ENCODE results near the gene HABP4.

The HABP4 gene

DNA sequence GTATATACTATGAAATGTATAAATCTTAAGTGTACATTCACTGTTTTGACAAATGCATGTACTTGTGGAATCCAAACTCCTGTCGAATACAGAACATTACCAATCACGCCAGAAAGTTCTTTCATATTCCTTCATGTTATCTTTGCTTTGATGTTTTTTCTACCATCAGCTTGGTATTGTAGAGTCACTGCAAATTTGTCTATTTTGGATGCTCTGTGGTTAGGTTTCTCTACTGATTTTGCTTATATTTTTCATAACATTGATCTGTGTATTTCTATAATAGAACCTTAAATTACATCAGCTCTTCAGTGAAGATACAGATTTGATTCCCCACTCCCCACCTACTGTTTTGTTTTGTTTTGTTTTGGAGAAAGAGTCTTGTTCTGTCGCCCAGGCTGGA, 30.8 kb downstream of the HABP4 start:
- DNase-seq, result no peak

DNA sequence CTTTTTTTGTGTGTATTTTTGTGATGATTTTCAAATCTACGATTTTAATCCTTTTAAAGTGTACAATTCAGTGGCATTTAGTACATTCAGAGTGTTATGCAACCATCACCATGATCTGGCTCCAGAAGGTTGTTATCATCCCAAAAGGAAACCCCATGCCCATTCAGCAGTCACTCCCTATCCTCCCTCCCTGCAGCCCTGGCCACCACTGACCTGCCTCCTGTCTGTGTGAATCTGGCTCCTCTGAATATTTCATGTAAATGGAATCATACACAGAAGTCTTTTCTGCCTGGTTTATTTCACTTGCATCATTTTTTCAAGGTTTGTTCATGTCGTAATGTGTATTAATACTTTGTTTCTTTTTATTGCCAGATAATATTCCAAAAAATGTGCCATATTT, 32.5 kb downstream of the HABP4 start:
- no peak for DNase-seq

DNA sequence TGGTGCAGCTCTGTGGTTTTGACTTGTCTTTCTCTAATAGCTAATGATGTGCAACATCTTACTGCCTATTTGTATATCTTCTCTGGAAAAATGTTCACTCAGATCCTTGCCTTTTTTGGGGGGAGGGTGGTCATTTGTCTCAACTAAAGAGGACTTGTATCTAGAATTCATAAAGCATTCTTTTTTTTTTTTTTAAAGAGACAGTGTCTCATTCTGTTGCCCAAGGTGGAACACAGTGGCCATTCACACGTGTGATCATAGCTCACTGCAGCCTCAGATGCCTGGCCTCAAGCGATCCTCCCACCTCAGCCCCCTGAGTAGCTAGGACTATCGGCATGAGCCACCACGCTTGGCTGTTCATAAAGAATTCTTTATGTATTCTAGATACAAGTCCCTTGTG, 33.2 kb downstream of the HABP4 start:
- DNase-seq, result no peak

DNA sequence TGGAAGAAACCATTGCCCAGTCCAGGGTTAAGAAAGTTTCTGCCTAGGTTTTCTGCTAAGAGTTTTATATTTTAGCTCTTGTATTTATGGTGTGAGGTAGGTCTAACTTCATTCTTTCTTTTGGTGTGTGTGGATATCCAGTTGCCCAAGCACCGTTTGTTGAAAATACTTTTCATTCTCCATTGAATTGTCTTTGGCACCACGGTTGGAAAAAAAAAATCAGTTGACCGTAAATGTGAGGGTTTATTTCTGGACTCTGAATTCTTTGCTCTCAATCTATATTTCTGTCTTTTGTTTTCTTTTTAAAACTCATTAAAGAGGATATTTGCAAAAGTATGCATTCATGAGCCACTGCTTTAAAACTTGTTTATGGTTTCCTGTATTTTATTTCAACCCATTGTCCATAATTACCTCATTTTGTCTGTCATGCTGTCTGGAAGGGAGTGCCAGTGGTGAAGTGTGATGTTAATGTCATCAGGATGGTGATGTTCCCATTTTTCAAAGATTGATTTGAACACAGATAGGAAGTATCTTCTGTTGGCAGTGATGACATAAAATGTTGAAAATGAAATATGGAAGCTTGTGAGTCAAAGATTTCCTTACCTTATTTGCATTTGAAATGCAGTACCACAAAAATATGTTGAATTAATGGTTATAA, 33.9 kb downstream of the HABP4 start:
- DNase-seq, result no peak

DNA sequence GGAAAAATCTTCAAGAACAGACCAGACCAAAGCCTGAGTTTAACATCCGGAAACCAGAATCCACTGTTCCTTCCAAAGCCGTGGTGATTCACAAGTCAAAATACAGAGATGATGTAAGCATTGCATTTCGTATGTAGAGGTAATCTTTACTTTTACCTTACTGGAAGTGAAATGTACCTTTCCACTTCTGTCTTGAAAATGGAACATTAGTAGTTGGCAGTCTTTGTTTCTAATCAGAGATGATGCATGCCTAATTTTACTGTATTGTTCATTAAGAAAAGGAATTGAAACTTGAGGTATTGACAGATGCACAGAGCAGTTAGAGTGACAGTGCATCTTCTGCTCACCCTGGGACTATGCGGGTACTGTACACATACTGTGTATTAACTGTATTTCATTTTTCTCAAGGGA, 34.6 kb downstream of the HABP4 start:
- no peak for DNase-seq

DNA sequence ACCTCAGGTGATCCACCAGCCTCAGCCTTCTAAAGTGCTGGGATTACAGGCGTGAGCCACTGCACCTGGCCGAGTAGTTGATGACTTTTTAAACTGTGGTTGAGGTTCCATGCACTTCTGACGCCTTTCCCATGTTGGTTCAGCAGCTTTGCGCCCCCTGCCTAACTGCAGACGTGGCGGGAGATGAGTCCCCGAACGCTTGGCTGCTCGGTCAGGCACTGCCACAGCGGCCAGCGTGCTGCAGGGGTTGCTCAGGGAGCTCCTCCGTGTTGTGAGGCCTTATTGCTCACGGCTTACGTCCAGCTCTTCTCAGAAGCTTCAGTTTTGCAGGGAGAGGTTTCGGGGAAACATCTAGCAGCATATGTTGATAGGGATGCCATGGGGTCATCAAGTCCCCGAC, 35.3 kb downstream of the HABP4 start:
- DNase-seq, result no peak

DNA sequence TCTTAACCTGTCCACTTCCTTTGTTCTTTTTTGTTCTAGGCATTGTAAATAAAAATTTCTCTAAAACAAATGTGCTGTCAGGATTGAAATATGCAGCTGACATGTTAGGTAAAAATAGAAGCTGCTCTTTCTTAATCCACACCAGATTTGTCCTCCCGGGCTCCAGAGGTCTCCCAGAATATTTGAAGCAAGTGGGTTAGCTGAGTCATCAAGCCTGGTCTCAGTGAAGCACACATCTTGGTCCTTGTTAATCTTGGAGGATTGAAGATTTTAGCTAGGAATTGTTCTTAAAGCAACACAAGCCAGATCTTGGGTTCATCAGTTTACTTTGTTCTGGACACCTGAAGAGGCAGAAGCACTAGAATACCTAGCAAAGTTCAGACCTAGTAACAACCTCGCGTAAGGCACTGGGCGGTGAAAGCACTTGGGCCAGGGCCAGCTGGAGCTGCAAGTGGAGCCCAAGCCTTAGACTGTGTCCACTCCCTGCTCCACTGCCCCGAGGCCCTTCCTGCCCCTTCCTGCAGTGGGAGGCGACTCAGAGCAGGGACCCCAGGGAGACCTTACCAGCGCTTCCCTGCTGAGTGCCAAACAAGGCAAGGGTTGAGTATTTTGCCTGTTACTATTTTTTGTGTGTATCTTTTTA, 36.5 kb downstream of the HABP4 start:
- DNase-seq, result no peak

DNA sequence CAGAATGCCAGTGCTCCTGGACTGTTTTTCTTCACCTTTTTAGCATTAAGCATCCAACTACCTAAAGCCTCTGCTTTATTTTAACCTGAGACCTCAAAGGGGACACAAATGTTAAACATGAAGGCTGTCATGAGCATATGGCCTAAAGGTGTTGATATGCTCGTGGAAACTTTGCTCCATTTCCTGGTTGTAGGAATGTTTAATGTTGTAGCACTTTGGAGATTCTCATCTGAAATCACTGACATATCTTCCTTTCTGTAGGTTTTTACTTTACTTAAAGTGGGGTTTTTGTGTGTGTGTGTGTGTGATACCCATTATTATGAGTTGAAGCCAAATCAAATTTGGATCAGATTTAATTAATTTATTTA, 37.0 kb downstream of the HABP4 start:
- DNase-seq, result no peak

DNA sequence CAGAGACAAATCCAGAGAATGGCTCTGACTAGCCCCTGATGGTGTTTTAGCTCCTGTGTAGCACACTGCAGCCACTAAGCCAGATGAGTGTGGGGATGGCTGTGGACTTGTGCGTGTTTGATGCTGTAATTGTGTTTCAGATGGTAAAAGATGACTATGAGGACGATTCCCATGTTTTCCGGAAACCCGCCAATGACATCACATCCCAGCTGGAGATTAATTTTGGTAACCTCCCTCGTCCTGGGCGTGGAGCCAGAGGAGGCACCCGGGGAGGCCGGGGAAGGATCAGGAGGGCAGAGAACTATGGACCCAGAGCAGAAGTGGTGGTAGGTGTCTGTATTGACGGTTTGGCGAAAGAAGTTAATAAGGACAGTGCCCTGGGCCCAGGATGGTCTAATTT, 38.0 kb downstream of the HABP4 start:
- DNase-seq, result no peak

DNA sequence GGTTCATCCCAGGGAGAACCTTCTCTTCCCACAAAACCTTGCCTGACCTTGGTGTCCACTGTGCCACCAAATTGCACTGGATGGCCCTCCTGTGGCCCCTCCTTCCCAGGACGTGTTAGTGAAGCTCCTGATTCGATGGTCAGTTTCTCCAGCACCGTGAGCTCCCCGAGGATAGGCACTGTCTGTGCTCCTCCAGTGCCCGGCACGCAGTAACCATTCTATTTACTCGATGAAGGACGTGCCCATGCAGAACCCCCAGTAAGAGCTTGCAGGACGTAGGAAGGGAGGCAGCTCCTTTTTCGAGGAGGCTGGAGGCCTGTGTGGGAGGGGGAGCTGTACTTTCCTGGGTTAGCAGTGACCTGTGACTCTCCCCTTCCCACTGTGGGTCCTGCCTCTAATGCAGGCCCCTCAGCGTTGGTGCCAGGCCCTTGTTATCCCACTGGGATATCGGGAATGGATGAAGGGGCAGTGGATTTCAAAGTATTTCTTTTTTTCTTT, 39.6 kb downstream of the HABP4 start:
- no peak for DNase-seq

DNA sequence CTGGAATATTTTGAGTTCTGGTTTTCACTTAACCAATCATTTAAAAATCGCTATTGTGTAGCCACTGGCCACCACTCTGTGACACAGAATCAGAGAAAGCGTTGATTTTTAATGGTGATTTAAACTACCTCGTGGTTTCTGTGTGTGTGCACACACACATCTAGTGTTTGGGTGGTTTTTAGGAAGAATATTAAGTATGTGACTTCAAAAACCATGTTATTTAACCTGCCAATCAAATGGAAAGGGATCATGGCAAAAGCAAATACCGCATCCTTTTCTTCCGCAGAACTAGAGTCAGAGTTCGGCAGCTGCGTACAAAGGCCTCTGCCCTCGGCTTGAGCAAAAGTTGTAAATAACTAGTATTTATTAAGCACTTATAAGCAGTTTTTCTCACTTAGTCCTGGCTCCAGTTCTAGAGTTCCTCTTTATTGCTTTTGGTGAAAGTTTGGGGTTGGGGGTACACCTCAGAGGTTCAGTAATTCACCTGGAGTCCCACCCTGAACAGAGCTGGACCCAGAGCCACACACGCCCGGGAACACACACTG, 40.6 kb downstream of the HABP4 start:
- no peak for DNase-seq

DNA sequence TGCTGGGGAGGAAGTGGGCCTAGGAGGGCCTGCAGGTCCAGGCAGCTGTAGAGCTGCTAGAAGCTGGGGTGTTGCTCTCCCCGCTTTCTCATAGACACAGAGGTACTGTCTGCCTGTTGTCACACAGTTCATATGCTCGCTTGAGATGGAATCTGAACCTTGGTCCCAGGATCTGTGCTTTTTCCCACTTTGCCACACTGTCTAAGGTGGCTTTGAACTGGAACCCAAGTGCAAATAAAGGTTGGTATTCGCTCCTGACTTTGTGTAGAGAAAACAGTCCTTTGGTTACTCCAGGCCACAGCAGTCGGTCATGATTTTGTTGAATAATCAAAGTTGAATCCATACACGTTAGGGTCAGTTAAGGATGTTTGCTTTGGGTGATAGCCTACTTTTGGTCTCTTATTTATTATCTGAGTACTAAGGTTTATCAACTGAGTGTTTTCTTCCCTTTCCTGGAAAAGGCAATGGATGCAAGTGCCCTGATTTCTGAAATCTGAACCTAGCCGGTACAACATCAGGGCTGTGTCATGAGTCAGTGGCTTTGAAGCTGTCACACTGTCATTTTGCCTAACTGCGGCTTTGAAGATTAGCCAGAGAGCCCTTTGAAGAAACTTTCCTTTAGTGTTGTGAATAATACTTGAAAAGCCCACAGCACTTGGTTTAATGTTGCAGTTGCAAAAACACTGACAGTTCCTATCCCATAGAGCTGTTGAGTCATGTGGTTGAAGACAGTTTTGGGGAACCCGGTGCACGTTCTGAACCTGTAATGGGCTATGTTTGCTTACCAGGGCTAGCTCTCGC, 41.3 kb downstream of the HABP4 start:
- no peak for DNase-seq

DNA sequence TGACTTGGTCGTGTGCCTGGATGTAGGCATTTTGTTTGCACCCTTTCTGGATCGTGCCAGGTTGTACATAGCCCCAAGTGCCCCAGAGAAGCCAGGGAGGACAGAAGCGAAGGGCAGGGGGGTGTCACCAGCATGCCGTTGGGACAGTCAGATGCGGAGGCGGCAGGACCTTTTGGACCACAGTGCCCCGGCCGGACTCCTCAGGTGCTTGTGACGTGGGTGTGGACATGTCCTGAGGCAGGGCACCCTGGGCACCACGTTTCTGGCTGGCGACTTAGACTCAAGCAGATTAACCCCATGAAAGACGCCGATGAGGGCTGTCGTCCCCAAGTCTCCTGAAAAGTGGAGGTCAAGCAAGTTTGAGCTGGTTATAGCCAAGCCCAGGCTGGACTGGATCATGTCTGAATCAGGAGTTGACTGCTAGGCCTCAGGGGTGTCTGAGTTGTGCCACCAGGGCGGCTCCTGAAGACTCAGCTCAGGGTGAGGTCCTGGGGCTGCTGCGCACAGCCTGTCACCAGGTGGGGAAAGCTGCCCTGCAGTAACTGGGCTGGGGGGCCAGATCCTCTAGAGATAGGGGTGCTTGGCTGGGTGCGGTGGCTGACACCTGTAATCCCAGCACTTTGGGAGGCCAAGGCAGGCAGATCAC, 42.0 kb downstream of the HABP4 start:
- DNase-seq, result no peak

DNA sequence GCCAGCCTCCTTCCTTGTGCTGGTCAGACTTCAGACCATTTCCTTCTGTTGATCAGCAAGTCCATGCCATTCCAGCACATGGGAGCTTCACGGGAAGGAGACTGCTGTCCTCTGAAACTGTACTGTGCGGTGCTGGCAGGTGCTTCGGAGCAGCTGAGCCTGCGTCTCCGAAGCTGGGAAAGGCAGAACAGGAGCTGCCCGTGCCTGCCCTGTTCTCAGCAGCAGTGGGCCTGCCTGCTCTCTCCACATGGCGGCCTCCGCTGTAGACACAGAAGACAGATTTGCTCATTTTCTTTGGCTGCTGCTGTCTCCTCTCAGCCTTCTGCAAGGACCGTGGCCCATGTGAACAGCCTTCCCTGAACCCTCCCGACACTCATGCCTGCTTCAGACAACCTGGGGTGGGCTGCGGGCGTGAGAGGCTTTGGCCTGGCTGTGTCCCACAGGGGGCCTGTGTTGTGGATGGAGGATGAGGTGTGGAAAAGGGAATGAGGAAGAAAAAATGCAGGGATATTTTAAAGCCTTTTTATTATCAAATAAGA, 43.1 kb downstream of the HABP4 start:
- DNase-seq, result no peak

DNA sequence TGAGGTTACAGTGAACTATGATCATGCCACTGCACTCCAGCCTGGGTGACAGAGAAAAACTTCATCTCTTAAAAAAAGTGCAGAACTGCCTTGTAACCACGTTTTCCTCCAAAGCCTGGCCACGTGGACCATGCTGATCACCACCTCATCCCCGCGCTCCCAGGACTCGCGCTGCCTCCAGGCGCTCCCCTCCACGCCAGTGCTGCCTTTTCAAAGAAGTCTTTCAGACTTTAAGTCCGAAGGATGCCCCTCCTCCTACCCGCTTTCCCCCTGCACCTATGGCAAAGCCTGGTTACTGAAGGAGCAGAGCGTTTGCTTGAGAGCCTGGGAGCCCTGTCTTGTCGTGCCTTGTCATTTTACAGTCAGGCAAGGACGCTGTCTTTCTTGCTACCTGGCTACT, 43.8 kb downstream of the HABP4 start:
- DNase-seq, result no peak

DNA sequence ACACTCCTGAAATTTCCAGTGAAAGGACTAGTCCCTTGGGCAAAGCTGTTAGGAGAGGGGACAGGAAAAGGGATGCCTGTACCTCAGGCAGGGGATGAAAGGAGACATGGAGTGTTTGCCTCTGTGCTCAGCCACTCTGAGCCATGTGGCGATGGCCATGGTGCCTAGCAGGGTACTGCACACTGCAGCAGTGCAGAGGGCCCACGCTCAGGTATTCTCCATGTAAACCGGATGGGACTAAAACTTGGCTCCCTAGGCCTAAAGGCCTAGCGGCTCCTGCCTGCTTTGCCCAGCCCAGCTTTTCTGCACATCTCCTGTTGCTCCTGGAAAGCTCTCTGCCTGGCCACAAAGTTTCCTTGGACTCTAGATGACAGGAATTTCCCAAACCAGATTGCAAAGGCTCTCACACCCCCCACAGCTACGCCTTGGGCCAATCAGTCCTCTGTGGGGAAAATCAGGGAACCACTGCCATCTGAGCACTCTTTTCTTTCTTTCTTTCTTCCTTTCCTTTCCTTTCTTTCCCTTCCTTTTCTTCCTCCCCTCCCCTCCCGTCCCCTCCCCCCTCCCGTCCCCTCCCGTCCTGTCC, 44.3 kb downstream of the HABP4 start:
- DNase-seq, result no peak

DNA sequence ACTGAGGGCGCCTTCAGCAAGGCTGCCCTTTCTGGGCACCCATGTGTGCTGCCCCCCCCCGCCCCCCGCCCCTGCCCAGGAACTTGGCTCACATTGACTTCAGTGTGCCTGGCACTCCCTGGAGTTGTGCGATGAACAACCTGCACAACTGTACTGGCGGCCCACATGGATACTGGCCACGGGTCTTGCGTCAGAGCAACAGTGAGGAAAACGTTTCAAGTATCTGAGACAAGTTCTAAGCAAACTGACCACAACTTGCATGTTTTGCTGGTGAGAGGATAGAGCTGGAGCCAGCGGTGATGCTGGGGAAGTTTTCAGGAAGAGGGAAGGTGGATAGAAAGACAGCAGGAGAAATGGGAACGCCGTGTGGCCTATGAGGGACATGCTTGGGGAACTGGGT, 45.4 kb downstream of the HABP4 start:
- no peak for DNase-seq

DNA sequence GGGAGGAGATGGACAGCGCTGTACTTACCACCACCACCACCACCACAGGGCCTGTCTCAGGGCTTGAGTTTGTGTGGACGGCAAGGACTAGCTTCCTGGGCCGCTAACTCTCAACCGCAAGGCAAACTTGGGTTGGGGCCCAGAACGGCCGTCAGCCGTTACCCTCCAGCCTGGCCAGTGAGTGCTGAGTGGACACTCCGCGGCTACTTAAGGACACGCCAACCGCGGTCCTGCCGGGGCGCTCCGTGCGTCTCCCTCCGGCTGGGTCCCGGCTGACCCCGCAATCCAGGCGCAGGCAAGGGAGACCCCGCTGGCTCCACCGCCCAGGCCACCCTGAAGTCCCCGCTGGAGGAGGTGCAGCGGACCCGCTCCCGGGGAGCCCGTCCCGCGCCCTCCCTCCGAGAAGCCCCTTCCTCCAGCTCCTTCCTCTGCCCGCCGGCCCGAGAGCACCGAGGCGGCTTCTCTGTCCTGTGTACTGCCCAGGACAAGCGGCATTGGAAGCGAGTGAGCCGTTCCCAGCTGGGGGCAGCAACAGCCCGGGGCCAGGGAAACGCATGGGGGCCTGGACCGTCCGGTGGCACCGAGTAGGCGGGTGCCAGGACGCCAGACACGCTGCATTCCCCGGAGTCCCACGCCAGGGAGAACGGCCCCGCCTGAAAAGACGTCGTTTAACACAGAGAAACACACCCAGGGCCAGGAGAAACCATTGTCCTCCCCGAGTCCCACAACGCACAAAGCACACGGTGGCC, 46.6 kb downstream of the HABP4 start:
- DNase-seq, result no peak

DNA sequence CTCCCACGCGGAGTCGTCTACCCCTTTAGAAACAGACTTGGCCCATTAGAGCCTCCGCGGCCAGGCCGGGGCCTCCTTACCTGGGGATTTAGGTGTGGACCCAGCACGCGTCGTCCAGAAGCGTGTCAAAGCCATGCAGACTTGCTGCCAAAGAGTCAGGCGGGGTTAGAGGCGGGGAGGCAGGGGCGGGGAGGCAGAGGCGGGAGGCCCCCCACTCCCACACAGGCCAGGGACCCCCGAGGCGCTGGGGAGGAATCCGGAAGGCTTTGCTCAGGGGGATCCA, 47.1 kb downstream of the HABP4 start:
- DNase-seq, result no peak

DNA sequence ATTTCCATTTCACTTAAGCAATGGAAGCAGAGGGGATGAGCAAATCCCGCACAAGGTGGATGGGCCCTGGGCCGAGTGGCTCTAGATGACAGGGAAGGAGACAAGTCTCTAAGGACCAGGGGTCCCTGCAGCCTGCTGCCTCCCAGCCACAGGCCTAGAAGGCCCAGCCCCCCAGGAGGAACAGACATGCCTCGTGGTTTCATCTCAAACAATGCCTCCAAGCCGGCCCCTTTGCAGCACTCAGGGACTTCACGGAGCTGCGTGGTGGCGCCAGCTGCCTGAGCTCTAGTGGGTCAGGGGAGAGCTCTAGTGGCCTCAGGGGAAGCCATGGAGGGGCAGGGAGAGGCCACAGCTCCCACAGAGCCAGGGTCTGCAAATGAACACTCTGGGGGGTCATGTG, 48.8 kb downstream of the HABP4 start:
- no peak for DNase-seq

DNA sequence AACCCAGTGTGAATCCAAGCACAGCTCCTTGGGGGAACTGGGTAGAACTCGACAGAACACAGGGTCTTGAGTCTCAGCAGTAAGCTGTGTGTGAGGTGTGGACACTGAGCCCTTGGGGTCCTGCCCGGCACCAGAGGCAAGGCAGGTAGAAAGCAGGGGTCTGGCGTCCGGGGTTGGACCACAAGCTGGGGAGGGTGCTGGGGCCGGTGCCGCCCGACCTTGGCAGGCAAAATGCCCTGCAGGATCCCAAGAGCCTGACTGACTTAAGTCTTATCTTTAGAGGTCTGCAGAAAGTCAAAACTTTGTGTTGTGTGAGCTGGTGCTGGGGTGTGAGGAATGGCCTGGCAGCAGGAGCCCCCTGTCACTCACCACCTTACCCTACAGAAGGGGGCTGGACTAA, 49.3 kb downstream of the HABP4 start:
- no peak for DNase-seq
